Dendritic cell treated with granulocyte-macrophage colony-stimulating factor and Interleukin-4, amounts not matched to agents 40 ng/mL and 50 ng/mL, for 4 days (primary cell): ENCODE measurements around the gene GNB2.
"Not testable (repeated sequence)": the region's sequence is repeated elsewhere in the genome, so short reads cannot be mapped to it uniquely, and the experiment has no call there.

Experiments used
- H3K27ac Mint-ChIP-seq: one replicate; pipeline ENCODE4 v1.8.0; 2022; ENCODE audit warnings: mild to moderate bottlenecking, mixed read lengths
- H3K27me3 Mint-ChIP-seq: one replicate; pipeline ENCODE4 v1.8.0; 2022; ENCODE audit warnings: mild to moderate bottlenecking, mixed read lengths
- H3K36me3 Mint-ChIP-seq: one replicate; pipeline ENCODE4 v1.8.0; 2022; ENCODE audit warnings: low read depth, mixed read lengths
- H3K4me1 Mint-ChIP-seq: one replicate; pipeline ENCODE4 v1.8.0; 2022; ENCODE audit warnings: low read depth, mixed read lengths
- H3K4me3 Mint-ChIP-seq: one replicate; pipeline ENCODE4 v1.8.0; 2022; ENCODE audit warnings: mild to moderate bottlenecking, moderate library complexity, mixed read lengths
- H3K9me3 Mint-ChIP-seq: one replicate; pipeline ENCODE4 v1.8.0; 2022; ENCODE audit warnings: mixed read lengths
- intact Hi-C: fragments of 100-400 bp; cut with micrococcal nuclease; formaldehyde crosslinking; loops from one replicate; pipeline ENCODE4 v1.15.0; 2022

The GNB2 gene

DNA sequence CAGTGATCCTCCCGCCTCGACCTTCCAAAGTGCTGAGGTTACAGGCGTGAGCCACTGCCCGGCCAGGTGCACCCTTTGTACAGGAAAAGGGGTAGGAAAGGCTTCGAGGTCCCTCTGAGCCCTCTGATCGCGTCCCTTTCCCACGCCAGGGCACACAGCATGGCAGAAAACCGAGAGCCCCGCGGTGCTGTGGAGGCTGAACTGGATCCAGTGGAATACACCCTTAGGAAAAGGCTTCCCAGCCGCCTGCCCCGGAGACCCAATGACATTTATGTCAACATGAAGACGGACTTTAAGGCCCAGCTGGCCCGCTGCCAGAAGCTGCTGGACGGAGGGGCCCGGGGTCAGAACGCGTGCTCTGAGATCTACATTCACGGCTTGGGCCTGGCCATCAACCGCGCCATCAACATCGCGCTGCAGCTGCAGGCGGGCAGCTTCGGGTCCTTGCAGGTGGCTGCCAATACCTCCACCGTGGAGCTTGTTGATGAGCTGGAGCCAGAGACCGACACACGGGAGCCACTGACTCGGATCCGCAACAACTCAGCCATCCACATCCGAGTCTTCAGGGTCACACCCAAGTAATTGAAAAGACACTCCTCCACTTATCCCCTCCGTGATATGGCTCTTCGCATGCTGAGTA, 33.3 kb downstream of the GNB2 start:
- peaks cover 4% of the 10 kb centered on the region for H3K27me3 Mint-ChIP-seq
- H3K4me3 Mint-ChIP-seq, result peak overlapping the region; percentile 97
- intact Hi-C loops, result loop anchor here (5.0 to 10.0 kb wide), 2 partner anchors 146 to 232 kb away; partner anchors contain the start of genes SLC12A9 and TSC22D4
- peaks cover 23% of the 10 kb centered on the region for H3K4me1 Mint-ChIP-seq
- H3K9me3 Mint-ChIP-seq, result no peaks in the 10 kb centered on the region
- peak overlapping the region; percentile 98 for H3K27ac Mint-ChIP-seq
- peaks cover 25% of the 10 kb centered on the region for H3K36me3 Mint-ChIP-seq

DNA sequence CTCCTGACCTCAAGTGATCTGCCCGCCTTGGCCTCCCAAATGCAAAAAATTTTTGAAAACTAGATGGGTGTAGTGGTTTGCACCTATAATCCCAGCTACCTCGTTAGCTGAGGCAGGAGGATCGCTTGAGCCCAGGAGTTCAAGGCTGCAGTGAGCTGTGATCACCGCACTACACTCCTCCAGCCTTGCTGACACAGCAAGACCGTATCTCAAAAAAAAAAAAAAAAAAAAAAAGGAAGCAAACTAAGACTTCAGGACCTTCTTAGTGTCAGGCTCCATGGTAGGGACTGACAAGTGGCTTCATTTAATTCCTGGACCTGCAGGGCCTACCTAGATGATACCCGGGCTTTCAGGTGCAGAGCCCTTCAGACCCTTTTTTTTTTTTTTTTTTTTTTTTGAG, 34.9 kb downstream of the GNB2 start:
- intact Hi-C loops, result loop anchor here (5.0 to 10.0 kb wide), 2 partner anchors 144 to 234 kb away; partner anchors contain the start of genes SLC12A9 and TSC22D4
- no peak overlapping the region for H3K4me3 Mint-ChIP-seq
- H3K9me3 Mint-ChIP-seq, result no peaks in the 10 kb centered on the region
- peak overlapping the region; percentile 15 for H3K27ac Mint-ChIP-seq
- no peaks in the 10 kb centered on the region for H3K27me3 Mint-ChIP-seq
- peaks cover 23% of the 10 kb centered on the region for H3K4me1 Mint-ChIP-seq
- H3K36me3 Mint-ChIP-seq, result peaks cover 25% of the 10 kb centered on the region

DNA sequence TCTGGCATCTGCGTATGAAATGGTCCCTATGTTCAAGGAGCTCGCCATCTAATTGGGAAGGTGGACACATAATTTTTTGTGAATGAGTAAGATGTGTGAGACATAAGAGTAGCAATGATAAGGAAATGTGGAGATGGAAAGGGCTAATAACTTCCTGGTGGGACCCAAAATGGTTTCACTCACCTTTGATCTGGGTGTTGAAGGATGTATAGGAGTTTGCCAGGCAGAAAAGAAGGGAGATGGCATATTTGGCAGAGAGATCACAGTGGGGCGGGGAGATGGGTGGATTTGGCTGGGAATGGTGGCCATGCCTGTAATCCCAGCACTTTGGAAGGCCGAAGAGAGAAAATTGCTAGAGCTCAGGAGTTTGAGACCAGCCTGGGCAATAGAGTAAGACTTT, 36.9 kb downstream of the GNB2 start:
- Mint-ChIP-seq H3K36me3 (peaks cover 24% of the 10 kb centered on the region), H3K9me3 (no peaks in the 10 kb centered on the region), H3K4me1 (peaks cover 23% of the 10 kb centered on the region), H3K27me3 (peaks cover 2% of the 10 kb centered on the region), H3K4me3 (no peak overlapping the region), H3K27ac (no peak overlapping the region)
- intact Hi-C loops, result no loop called here

DNA sequence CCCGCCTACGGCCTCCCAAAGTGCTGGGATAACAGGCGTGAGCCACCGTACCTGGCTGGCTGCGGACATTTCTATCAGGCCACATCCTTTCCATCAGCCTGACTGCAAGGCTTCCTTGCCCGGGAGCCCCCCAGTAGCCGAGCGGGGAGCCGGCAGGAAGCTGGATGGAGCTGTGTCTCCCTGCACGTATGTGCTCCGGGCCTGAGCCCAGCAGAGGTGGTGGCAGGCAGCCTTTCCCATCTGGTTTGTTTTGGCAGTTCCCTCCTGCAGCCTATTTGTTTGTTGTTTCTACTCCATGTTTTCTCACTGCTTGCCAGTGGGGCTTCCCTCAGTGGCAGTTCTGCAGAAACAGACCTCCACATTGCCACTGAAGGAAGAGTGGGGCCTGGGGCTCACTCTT, 37.8 kb downstream of the GNB2 start:
- H3K36me3 Mint-ChIP-seq, result peaks cover 15% of the 10 kb centered on the region
- no peaks in the 10 kb centered on the region for H3K9me3 Mint-ChIP-seq
- peaks cover 4% of the 10 kb centered on the region for H3K27me3 Mint-ChIP-seq
- H3K4me3 Mint-ChIP-seq, result no peak overlapping the region
- intact Hi-C loops, result no loop called here
- H3K4me1 Mint-ChIP-seq, result peaks cover 22% of the 10 kb centered on the region
- H3K27ac Mint-ChIP-seq, result no peak overlapping the region

DNA sequence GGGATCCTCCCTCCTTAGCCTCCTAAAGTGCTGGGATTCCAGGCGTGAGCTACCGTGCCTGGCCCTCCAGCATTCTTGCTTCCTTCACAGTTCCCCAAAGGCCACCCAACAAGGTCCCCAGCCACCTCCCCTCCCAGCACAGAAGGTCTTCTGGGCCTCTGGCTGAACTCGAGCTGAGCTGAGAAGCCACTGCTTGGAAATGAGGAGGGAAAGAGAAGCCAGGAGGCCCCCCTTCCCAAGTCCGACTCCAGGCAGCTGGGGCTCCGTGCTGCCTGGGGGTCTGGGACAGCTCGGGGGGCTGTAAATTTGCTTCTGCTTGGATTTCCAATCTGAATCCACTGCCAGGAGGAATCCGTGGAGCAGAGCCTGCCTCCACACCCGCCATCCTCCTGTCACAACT, 41.2 kb downstream of the GNB2 start:
- no peak overlapping the region for H3K4me3 Mint-ChIP-seq
- H3K27me3 Mint-ChIP-seq, result peaks cover 25% of the 10 kb centered on the region
- no peaks in the 10 kb centered on the region for H3K4me1 Mint-ChIP-seq
- intact Hi-C loops, result no loop called here
- no peaks in the 10 kb centered on the region for H3K36me3 Mint-ChIP-seq
- peaks cover 16% of the 10 kb centered on the region for H3K9me3 Mint-ChIP-seq
- no peak overlapping the region for H3K27ac Mint-ChIP-seq

DNA sequence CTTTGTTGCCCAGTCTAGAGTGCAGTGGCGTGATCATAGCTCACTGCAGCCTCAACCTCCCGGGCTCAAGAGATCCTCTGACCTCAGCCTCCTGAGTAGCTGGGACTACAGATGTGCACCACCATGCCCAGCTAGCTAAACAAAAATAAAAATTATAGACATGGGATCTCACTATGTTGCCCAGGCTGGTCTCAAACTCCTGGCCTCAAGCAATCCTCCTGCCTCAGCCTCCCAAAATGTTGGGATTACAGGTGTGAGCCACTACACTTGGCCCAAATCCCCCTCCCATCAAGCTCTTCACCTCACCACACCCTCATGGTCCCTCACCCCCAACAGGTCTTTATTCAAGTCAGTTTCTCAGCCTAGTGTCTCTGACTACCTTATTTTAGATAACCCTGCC, 43.5 kb downstream of the GNB2 start:
- intact Hi-C loops, H3K36me3 Mint-ChIP-seq, H3K4me3 Mint-ChIP-seq, H3K27ac Mint-ChIP-seq, H3K4me1 Mint-ChIP-seq: not testable (repeated sequence)
- H3K9me3 Mint-ChIP-seq, result peaks cover 16% of the 10 kb centered on the region
- peaks cover 47% of the 10 kb centered on the region for H3K27me3 Mint-ChIP-seq

DNA sequence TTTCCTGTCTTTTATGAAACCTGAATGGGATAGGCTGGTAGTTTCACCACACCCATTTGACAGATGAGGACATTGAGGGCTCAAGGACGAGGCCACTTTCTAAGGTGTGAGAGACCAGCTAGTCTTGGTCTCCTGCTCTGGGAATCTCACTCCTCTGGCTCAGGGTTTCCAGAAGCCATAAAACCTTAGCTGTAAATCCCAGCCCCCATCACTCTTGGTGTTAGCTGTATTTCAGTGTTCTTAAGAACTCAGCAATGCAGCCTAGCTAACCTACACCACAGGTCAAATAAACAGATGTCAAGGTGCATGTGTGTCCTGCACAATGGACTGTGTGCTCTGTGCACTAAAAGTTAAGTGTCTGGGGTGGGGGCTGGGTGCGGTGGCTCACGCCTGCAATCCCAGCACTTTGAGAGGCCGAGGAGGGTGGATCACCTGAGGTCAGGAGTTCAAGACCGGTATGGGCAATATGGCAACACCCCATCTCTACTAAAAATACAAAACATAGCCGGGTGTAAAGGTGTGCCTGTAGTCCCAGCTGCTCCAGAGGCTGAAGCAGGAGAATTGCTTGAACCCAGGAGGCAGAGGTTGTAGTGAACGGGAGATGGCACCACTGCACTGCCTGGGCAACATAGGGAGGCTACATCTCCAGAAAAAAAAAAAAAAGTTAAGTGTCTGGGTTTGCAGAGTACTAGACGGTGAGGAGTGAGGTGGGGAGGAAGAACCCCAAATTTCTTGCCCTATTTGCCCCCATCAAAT, 46.2 kb downstream of the GNB2 start:
- H3K4me3 Mint-ChIP-seq, result no peak overlapping the region
- peaks cover 16% of the 10 kb centered on the region for H3K9me3 Mint-ChIP-seq
- H3K36me3 Mint-ChIP-seq, result no peaks in the 10 kb centered on the region
- peaks cover 64% of the 10 kb centered on the region for H3K27me3 Mint-ChIP-seq
- peaks cover 4% of the 10 kb centered on the region for H3K4me1 Mint-ChIP-seq
- intact Hi-C loops, result no loop called here
- H3K27ac Mint-ChIP-seq, result no peak overlapping the region

DNA sequence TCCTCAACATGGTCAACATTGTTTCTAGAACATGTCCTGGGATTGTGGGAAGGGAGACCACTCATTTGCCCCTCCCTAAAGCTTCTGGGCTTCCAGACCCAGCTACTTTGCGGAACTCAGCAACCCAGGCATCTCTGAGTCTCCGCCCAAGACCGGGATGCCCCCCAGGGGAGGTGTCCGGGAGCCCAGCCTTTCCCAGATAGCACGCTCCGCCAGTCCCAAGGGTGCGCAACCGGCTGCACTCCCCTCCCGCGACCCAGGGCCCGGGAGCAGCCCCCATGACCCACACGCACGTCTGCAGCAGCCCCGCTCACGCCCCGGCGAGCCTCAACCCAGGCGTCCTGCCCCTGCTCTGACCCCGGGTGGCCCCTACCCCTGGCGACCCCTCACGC, 46.7 kb downstream of the GNB2 start, which contains the start of gene EPO:
Gene EPO (plus strand): TSS at position 190 of the 392 bp plus-strand sequence. CDS start 513 bp downstream, outside the sequence.
- Mint-ChIP-seq H3K4me3 (no peak within 1 kb of the TSS), H3K27me3 (peaks cover 68% of the 10 kb centered on the region), H3K4me1 (peaks cover 10% of the 10 kb centered on the region), H3K36me3 (no peaks in the 10 kb centered on the region), H3K27ac (no peak within 1 kb of the TSS), H3K9me3 (peaks cover 16% of the 10 kb centered on the region)
- intact Hi-C loops, result no loop called here

DNA sequence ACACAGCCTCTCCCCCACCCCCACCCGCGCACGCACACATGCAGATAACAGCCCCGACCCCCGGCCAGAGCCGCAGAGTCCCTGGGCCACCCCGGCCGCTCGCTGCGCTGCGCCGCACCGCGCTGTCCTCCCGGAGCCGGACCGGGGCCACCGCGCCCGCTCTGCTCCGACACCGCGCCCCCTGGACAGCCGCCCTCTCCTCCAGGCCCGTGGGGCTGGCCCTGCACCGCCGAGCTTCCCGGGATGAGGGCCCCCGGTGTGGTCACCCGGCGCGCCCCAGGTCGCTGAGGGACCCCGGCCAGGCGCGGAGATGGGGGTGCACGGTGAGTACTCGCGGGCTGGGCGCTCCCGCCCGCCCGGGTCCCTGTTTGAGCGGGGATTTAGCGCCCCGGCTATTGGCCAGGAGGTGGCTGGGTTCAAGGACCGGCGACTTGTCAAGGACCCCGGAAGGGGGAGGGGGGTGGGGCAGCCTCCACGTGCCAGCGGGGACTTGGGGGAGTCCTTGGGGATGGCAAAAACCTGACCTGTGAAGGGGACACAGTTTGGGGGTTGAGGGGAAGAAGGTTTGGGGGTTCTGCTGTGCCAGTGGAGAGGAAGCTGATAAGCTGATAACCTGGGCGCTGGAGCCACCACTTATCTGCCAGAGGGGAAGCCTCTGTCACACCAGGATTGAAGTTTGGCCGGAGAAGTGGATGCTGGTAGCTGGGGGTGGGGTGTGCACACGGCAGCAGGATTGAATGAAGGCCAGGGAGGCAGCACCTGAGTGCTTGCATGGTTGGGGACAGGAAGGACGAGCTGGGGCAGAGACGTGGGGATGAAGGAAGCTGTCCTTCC, 47.3 kb downstream of the GNB2 start:
- Mint-ChIP-seq H3K4me3 (no peak overlapping the region), H3K27ac (no peak overlapping the region), H3K27me3 (peaks cover 66% of the 10 kb centered on the region), H3K4me1 (peaks cover 12% of the 10 kb centered on the region), H3K9me3 (peaks cover 16% of the 10 kb centered on the region), H3K36me3 (no peaks in the 10 kb centered on the region)
- intact Hi-C loops, result no loop called here

DNA sequence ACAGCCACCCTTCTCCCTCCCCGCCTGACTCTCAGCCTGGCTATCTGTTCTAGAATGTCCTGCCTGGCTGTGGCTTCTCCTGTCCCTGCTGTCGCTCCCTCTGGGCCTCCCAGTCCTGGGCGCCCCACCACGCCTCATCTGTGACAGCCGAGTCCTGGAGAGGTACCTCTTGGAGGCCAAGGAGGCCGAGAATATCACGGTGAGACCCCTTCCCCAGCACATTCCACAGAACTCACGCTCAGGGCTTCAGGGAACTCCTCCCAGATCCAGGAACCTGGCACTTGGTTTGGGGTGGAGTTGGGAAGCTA, 47.9 kb downstream of the GNB2 start:
- H3K4me3 Mint-ChIP-seq, result no peak overlapping the region
- H3K27me3 Mint-ChIP-seq, result peaks cover 68% of the 10 kb centered on the region
- H3K27ac Mint-ChIP-seq, result no peak overlapping the region
- intact Hi-C loops, result no loop called here
- H3K9me3 Mint-ChIP-seq, result peaks cover 16% of the 10 kb centered on the region
- peaks cover 12% of the 10 kb centered on the region for H3K4me1 Mint-ChIP-seq
- no peaks in the 10 kb centered on the region for H3K36me3 Mint-ChIP-seq

DNA sequence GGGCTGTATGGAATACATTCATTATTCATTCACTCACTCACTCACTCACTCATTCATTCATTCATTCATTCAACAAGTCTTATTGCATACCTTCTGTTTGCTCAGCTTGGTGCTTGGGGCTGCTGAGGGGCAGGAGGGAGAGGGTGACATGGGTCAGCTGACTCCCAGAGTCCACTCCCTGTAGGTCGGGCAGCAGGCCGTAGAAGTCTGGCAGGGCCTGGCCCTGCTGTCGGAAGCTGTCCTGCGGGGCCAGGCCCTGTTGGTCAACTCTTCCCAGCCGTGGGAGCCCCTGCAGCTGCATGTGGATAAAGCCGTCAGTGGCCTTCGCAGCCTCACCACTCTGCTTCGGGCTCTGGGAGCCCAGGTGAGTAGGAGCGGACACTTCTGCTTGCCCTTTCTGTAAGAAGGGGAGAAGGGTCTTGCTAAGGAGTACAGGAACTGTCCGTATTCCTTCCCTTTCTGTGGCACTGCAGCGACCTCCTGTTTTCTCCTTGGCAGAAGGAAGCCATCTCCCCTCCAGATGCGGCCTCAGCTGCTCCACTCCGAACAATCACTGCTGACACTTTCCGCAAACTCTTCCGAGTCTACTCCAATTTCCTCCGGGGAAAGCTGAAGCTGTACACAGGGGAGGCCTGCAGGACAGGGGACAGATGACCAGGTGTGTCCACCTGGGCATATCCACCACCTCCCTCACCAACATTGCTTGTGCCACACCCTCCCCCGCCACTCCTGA, 49.1 kb downstream of the GNB2 start:
- Mint-ChIP-seq H3K4me3 (no peak overlapping the region), H3K36me3 (no peaks in the 10 kb centered on the region), H3K27me3 (peaks cover 71% of the 10 kb centered on the region), H3K4me1 (peaks cover 12% of the 10 kb centered on the region), H3K27ac (no peak overlapping the region), H3K9me3 (peaks cover 15% of the 10 kb centered on the region)
- intact Hi-C loops, result no loop called here

DNA sequence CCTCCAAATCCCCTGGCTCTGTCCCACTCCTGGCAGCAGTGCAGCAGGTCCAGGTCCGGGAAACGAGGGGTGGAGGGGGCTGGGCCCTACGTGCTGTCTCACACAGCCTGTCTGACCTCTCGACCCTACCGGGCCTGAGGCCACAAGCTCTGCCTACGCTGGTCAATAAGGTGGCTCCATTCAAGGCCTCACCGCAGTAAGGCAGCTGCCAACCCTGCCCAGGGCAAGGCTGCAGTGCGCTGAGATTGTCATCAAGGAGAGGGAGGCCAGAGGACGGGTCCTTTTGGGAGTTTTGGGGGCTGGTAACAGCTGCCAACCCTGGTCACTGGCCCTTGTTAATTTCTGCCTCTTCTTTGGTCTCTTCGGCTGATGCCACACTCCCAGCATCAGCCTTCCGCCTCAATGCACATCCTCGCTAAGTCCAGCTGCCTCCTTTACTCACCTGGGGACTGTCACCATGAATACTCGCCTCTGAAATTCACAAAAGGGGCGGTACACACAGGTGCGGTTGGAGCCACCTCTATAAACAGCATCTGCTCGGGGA, 50.3 kb downstream of the GNB2 start:
- H3K4me1 Mint-ChIP-seq, result peaks cover 12% of the 10 kb centered on the region
- no peak overlapping the region for H3K27ac Mint-ChIP-seq
- intact Hi-C loops, result loop anchor here (2.0 kb wide), 1 partner anchor 159 kb away; no protein-coding TSS in a partner anchor
- H3K9me3 Mint-ChIP-seq, result peaks cover 3% of the 10 kb centered on the region
- H3K36me3 Mint-ChIP-seq, result no peaks in the 10 kb centered on the region
- H3K4me3 Mint-ChIP-seq, result no peak overlapping the region
- peaks cover 71% of the 10 kb centered on the region for H3K27me3 Mint-ChIP-seq

DNA sequence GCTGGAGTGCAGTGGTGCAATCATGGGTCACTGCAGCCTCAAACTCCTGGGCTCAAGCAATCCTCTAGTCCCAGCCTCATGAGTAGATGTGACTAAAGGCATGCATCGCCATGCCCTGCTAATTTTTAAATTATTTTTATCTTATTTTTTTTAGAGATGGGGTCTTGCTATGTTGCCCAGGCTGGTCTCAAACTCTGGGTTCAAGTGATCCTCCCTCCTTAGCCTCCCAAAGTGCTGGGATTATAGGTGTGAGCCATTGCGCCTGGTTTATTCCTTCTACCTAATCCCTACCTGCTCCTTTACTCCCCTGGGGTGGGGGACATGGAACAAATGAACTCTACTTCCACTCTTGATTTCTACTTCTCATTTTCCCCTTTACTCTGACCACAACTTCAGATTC, 50.8 kb downstream of the GNB2 start:
- Mint-ChIP-seq H3K27me3 (peaks cover 66% of the 10 kb centered on the region), H3K4me1 (peaks cover 12% of the 10 kb centered on the region)
- intact Hi-C loops, result loop anchor here (2.0 kb wide), 1 partner anchor 160 kb away; no protein-coding TSS in a partner anchor
- not testable (repeated sequence) for H3K9me3 Mint-ChIP-seq, H3K36me3 Mint-ChIP-seq, H3K4me3 Mint-ChIP-seq, H3K27ac Mint-ChIP-seq
